ENCODE measurements around the gene NCKAP5.

NCKAP5 gene

DNA sequence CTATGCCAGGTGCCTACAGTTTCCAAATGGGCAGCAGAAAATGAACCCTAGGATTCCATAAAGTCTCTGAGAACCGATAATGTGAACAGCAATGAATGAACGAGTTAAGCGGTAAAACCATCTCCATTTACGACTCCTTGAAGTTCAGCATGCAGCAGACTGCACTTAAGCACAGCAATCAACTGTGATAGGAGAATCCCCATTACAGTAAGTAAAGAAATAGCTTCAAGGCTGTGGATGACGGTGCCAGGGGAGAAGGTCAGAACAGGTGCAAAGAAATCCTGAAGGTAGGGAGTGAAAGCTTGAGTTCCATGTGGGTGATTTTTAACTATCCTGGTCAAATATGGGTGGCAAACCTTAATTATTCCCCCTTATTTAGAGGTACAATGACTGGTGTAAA is 444.4 kb downstream of the NCKAP5 start:
- DNase-seq = no peak

DNA sequence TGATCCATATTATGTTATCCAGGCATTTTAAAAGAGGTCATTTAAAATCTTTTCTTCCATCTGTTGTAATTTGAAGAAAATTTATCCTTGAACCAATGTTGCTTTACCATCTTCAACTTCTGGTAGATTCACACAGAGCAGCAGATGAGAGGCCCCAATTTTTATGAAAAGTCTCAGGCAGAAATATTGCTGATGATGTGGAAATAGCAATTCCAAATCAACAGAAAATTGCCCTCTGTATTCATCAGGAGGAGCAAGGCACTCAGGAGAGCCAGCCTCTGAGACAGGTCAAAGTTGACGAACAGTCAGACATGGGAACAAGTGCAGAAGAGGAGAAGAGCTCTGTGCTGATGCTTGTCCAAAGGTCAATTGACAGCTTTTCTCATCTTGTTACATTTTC is 444.9 kb downstream of the NCKAP5 start:
- no peak for DNase-seq

DNA sequence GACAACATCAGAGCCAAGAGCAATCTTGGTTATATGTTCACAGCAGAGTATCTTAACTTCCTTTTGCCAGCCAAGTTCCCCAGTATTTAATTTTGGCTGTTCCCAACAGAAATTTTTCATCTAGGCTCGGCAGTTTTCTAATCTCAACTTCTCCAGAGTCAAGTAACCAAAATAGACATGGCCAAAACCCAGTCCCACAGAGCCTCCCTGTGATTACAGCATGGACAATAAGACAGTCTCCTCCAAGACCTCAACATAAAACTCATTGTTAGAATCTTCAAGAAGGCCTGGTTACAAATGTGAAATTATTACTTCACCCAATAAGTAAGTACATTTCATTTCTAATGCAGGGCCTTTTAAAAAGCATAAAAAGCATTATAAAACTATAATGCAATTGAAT is 445.7 kb downstream of the NCKAP5 start:
- no peak for DNase-seq

DNA sequence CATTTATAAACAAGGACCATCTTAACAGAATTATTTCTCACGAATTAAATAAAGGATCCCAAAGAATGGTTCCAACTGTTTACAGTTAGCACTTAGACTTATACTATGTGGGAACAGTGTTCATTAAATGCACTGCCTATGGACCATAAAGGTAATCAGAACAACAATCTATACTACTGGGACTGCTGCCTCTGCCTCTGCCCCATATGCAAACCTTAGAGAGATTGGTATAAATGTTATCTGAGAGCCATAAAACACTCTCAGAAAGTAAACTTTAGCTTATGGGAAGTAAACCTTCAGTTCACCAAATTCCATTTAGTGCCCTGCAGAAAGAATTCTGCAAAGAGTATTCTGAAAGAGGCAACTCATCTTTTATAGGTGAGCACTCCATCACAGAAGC is 448.0 kb downstream of the NCKAP5 start:
- DNase-seq = no peak

DNA sequence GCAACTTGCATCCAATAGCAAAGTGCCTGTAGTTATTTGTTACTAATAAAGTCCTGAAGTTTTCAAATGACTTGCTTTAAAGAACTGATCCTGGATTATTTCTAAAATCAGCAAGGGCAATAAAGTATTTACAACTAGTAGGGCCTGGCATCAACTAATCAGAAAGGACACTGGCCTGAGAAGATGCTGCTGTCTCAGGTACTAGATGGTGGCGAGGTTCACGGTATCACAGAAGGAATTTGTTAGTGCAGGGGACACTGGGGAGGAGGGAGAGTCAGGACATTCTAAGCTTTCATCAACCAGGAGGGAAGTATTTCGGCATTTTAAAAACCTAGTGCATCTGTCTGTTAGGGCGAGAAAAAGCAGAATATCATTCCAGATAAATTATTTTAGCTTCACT is 458.1 kb downstream of the NCKAP5 start:
- DNase-seq = no peak

- DNase-seq = no peak
Observed at GRCh38 chr2:133109772-133110171, 458.5 kb downstream of the NCKAP5 start.

DNA sequence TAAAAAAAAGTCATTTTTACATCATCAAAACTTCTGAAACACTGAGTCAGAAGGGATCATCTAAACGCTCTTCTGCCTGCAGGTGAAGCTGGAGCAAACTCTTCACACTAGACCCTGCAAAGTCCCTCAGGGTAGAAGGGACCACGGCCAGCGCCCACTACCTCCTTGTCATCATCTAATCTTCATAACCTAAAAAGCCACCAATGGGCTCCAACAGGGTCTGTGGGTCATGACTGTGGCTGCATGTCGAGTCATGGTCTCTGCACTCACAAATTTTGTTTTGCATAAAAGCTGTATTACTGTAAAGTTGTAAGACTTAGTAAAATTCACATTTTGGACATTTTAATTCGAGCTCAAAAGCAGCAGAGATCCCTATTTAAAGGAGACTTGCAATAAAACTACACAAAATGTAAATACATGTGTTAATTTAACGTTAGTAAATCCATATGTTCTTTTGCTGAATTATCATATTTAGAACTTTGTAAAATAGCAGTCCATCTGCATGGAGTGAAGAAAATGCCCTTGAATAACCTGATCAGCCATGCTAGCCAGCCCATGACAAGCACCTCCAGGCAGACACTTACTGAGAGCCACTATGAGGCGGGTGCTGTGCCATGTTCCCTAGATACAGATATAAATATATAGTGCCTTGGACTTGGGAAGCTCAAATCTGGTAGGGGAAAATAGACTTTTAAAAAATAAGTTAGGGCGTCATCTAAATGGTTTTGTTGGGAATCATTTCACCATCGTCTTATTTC is 461.0 kb downstream of the NCKAP5 start:
- DNase-seq = no peak

GRCh38 chr2:133104871-133105270 is 463.4 kb downstream of the NCKAP5 start:
- DNase-seq = no peak

DNA sequence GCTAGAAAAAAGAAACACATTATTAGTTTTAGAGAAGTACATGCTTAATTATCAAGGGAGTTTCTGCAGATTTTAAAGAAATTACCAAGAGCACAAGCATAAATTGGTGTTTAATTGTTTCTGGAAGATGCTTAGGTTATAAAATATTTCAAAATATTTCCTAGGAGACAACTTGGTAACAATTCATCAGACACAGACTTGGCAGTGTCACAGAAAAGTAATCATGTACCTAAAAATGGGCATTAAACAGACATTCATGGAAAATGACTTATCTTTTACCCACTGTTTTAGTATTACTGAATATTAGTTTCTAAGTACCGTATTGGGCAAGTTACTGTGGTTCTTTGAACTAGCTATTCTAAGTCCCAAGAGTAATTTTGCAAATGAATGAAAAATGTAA is 469.5 kb downstream of the NCKAP5 start:
- no peak for DNase-seq

DNA sequence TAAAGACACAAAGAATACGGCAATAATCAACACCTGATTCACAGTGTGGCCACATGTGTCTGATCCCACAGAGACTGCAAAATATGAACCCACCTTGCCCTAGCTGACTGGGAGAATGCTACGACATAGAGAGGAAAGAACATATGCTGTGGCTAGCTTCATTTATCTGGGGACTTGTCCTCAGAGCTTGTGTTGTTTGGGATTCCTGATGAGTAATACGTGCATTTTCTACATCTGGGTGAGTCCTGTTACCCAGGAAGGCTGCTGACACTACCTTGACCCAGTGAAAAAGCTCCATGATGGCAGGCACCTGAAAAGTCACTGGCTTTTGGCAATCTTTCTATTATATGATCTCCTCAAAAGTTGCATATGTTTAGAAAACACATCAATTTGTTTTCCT is 470.6 kb downstream of the NCKAP5 start:
- no peak for DNase-seq

GRCh38 chr2:133092571-133092970 is 475.7 kb downstream of the NCKAP5 start:
- no peak for DNase-seq

- no peak for DNase-seq
Observed at GRCh38 chr2:133090358-133090757, 477.9 kb downstream of the NCKAP5 start.

DNA sequence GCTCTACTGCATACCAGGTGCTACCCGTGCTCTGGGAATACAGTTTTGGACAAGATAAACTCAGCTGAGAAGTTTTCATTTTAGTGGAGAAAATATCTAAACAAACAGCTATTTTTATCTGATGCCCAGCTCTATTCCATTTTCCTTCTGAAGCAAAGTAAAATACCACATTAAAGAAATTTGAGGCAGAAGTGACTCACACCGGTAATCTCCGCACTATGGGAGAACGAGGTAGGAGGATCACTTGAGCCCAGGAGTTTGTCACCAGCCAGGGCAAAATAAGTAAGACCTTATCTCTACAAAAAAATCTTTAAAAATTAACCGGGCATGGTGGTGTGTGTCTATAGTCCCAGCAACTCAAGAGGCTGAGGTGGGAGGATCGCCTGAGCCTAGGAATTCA is 482.1 kb downstream of the NCKAP5 start:
- no peak for DNase-seq

- DNase-seq = no peak
Observed at GRCh38 chr2:133085646-133086045, 482.6 kb downstream of the NCKAP5 start.

DNA sequence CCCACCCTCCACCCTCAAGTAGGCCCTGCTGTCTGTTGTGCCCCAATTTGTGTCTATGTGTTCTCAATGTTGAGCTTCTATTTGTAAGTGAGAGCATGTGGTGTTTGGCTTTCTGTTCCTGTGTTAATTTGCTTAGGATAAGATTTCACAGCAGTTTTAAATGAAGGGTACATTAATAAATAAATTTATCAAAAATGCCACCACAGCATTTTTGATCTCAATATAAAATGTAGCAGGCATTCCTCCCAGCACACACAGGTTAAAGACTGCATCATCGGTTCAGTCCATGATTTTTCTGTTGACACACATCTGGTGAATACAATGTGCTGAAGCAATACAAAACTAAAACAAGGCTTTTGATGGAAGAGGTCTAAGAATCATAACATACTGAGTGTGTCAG is 486.2 kb downstream of the NCKAP5 start:
- DNase-seq = no peak

DNA sequence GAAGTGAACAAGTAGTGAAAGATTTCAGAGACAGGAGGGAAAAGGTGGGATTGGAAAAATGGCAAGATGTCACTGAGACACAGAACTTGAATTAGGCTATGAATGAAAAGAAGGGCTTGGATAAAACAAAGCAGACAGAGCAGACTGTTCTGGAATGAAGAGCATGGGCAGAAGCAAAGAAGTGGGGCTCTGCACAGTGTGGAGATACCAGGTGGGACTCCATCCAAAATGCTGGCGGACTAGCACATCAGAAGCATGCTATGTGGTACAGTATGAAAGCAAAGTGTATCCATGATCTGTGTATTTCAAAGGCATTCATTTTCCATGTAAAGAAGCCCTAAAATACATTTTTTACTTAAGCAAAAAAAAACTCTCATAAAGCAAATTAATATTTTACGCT is 487.4 kb downstream of the NCKAP5 start:
- no peak for DNase-seq

DNA sequence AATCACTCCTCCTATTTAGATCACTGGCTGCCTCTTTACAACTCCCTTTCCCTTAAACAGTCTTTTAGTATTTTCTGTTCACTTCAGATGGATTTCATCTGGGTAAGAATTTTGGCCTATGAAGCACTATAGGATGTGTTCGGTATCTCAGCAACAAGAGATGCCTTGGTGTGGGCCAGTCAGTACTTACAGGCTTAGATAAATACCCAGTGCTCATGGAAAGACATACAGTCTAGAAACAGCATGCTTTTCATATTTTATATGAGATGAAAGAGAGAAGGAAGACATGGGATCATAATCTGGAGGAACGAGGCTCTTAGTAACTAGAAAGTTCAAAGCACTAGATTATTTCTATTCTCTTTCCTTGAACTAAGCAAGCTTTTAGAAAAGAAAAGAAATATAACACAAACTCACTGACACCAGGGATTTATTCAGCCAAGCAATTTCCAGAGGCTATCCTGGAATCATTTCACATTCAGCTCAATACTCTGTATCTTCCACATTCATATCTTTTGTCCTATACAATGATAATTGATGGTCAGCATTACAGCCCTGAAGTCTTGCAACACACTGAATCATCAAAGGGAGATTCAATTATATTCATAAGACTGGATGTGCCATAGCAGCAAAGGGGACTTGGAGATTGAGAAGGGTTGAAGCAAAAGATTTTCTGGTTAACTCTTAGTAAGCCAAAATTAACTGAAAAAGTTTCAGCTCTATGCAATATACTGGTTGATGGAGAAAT is 489.4 kb downstream of the NCKAP5 start:
- DNase-seq = no peak

- DNase-seq = no peak
Observed at GRCh38 chr2:133077269-133077822, 490.9 kb downstream of the NCKAP5 start.

DNA sequence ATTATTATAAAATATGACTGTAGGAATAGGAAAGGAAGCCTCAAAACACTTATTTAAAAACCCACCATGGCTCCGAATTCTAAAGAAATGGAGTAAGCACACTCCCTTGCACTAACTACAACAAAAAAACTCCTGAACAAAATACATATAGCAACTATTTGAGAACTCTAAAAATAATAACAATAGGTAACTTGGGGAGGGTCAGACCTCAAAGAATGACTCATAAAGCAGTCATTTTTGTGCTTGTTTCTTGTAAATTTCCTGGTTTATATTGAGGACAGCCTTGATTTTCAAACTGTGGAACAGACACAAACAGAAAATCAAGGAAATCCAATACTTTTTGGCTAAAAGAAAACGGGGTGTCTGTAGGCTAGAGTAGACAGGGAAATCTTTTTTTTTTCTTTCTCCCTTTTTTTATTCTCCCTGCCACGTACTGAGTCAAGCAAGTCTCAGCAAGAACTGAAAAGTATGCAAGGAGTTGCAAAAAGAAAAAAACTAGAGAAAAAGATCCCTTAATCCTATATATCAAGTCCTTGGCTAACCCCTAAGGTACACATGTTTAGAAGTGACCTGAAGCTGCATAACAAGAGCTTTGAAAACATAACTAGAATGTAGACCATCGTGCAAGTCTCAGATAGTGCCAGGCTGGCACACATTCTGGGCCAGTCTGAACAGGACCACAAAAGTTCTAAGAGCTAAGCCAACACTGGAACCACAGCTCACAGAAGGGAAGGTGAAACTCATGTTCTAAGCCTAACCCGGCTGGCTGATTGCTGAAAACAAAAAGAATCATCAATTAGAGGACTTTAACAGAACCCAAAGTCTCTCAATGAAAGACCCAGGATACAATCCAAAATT is 495.2 kb downstream of the NCKAP5 start:
- no peak for DNase-seq

DNA sequence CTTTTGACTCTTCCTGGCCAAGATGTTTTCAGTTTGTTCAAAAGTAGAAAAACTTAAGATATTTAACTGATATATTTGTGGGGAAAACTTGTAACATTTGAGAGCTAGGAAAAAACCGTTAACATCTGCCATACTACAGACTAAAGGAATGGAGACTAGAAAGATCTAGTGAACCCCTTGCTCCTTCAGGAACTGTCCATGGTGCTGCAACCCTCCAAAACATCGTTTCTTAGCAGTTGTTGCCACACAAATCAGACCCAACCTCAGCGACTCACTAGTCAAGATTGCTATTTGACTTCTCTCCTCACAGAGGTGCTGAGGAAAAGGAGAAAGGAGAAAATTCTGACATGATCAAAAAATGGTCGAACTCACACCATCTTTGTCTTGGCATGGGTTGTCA is 504.5 kb downstream of the NCKAP5 start:
- DNase-seq = no peak

- no peak for DNase-seq
Observed at GRCh38 chr2:133062931-133063665, 505.2 kb downstream of the NCKAP5 start.

- DNase-seq = no peak
Observed at GRCh38 chr2:133061874-133062593, 506.2 kb downstream of the NCKAP5 start.

Data from NCI-H446 (cell line).